Measurements from ENCODE around the gene SLC12A6. TPM values are rescaled to one million over a fixed set of nuclear protein-coding genes. Genes with fewer than 3 reads are reported as not detected.

Gene SLC12A6
- total RNA-seq, 3 donors from 2014 or later, result 22.3 to 28.8 (median 25.8) TPM

GRCh38 chr15:34241376-34242330, 95.9 kb downstream of the SLC12A6 start:
- DNase-seq (ENCODE audit: low spot score in 2 of 2), result no peak
- Histone ChIP-seq H3K27me3 (no peaks in the 10 kb centered on the region), H3K4me1 (no peaks in the 10 kb centered on the region), H3K4me3 (no peak overlapping the region), H3K9me3 (no peaks in the 10 kb centered on the region), H3K27ac (no peak overlapping the region), H3K36me3 (peaks cover 7% of the 10 kb centered on the region)
- intact Hi-C loops (cut with DNase I; ENCODE audit: low total_unique reads), result no loop called here
- TF ChIP-seq POLR2AphosphoS5 (IDR thresholded peaks at IDR 0.05), result no peak
- peak; percentile 11 to 64 (median 47) for TF ChIP-seq CTCF (IDR thresholded peaks at IDR 0.05)
- no peak for TF ChIP-seq POLR2A (IDR thresholded peaks at IDR 0.05)

GRCh38 chr15:34240537-34240936, 97.0 kb downstream of the SLC12A6 start:
- intact Hi-C loops (cut with DNase I; ENCODE audit: low total_unique reads), result no loop called here
- Histone ChIP-seq H3K27me3 (no peaks in the 10 kb centered on the region), H3K4me3 (no peak overlapping the region), H3K27ac (no peak overlapping the region), H3K36me3 (peaks cover 7% of the 10 kb centered on the region), H3K9me3 (no peaks in the 10 kb centered on the region), H3K4me1 (no peaks in the 10 kb centered on the region)
- DNase-seq (ENCODE audit: low spot score in 2 of 2), result no peak
- TF ChIP-seq POLR2A (IDR thresholded peaks at IDR 0.05), result no peak
- TF ChIP-seq POLR2AphosphoS5 (IDR thresholded peaks at IDR 0.05), result no peak
- no peak for TF ChIP-seq CTCF (IDR thresholded peaks at IDR 0.05)

- no peak for DNase-seq (ENCODE audit: low spot score in 2 of 2)
- intact Hi-C loops (cut with DNase I; ENCODE audit: low total_unique reads), result no loop called here
- peaks cover 7% of the 10 kb centered on the region for H3K36me3 ChIP-seq
These were observed 98.3 kb downstream of the SLC12A6 start for GRCh38 chr15:34239151-34239808.

GRCh38 chr15:34233614-34234013, 104.0 kb downstream of the SLC12A6 start:
- no peak for DNase-seq (ENCODE audit: low spot score in 2 of 2)
- H3K9me3 ChIP-seq, result no peaks in the 10 kb centered on the region
- no peaks in the 10 kb centered on the region for H3K27me3 ChIP-seq
- no peak overlapping the region for H3K27ac ChIP-seq
- H3K4me3 ChIP-seq, result no peak overlapping the region
- intact Hi-C loops (cut with DNase I; ENCODE audit: low total_unique reads), result no loop called here
- no peaks in the 10 kb centered on the region for H3K4me1 ChIP-seq
- no peaks in the 10 kb centered on the region for H3K36me3 ChIP-seq
- no peak for TF ChIP-seq POLR2AphosphoS5 (IDR thresholded peaks at IDR 0.05)

More at GRCh38 chr15:34239151-34239808, 98.3 kb downstream of the SLC12A6 start:
- TF ChIP-seq POLR2A (IDR thresholded peaks at IDR 0.05) (no peak), POLR2AphosphoS5 (IDR thresholded peaks at IDR 0.05) (no peak), CTCF (IDR thresholded peaks at IDR 0.05) (no peak)
- H3K27ac ChIP-seq, result no peak overlapping the region
- H3K4me1 ChIP-seq, result no peaks in the 10 kb centered on the region
- H3K9me3 ChIP-seq, result no peaks in the 10 kb centered on the region
- no peaks in the 10 kb centered on the region for H3K27me3 ChIP-seq
- no peak overlapping the region for H3K4me3 ChIP-seq

GRCh38 chr15:34223904-34224596, 113.5 kb downstream of the SLC12A6 start:
- TF ChIP-seq POLR2AphosphoS5 (IDR thresholded peaks at IDR 0.05), result no peak
- no peak for TF ChIP-seq POLR2A (IDR thresholded peaks at IDR 0.05)
- no peak for TF ChIP-seq CTCF (IDR thresholded peaks at IDR 0.05)
- DNase-seq (ENCODE audit: low spot score in 2 of 2), result no peak
- Histone ChIP-seq H3K27me3 (no peaks in the 10 kb centered on the region), H3K9me3 (no peaks in the 10 kb centered on the region), H3K36me3 (no peaks in the 10 kb centered on the region), H3K4me3 (peak overlapping the region; percentile 55 to 98 (median 94)), H3K27ac (peak overlapping the region; percentile 86 to 95), H3K4me1 (no peaks in the 10 kb centered on the region)
- intact Hi-C loops (cut with DNase I; ENCODE audit: low total_unique reads), result loop anchor here (10.0 kb wide), 1 partner anchor 119 kb away; the partner anchor contains the start of genes EMC7 and PGBD4
